Mesodermal cell (in vitro differentiated cells): Measurements from ENCODE around the gene RASSF6.
"Not testable (repeated sequence)": the region's sequence is repeated elsewhere in the genome, so short reads cannot be mapped to it uniquely, and the experiment has no call there.

Source experiments
- H3K27ac ChIP-seq: 2 replicates; pipeline ENCODE4 v1.7.0; 2013; ENCODE audit warnings: mild to moderate bottlenecking, low read depth, low read length, moderate library complexity; ENCODE audit not compliant: severe bottlenecking
- H3K36me3 ChIP-seq: 2 replicates; pipeline ENCODE4 v1.7.1; 2013; ENCODE audit warnings: mild to moderate bottlenecking, low read length, moderate library complexity; ENCODE audit not compliant: control insufficient read depth, insufficient read depth
- H3K4me1 ChIP-seq: one replicate; pipeline ENCODE4 v1.7.1; 2013; ENCODE audit warnings: mild to moderate bottlenecking, low read length; ENCODE audit not compliant: insufficient read depth, control insufficient read depth, poor library complexity, severe bottlenecking
- H3K4me3 ChIP-seq: 2 replicates; pipeline ENCODE4 v1.7.0; 2013; ENCODE audit warnings: low read length, control low read depth, mild to moderate bottlenecking; ENCODE audit not compliant: insufficient read depth, poor library complexity, severe bottlenecking; ENCODE audit errors: extremely low read depth
- H3K9me3 ChIP-seq: 2 replicates; pipeline ENCODE4 v1.7.1; 2013; ENCODE audit warnings: mild to moderate bottlenecking, low read length, moderate library complexity; ENCODE audit not compliant: control insufficient read depth
- WGBS, 2 experiments: methylation state at CpG; one replicate each; pipeline ENCODE4 v1.1.5; 2013; ENCODE audit warnings: missing lambda C conversion rate in 2 of 2; ENCODE audit not compliant: insufficient coverage in 2 of 2; 5-methylcytosine and 5-hydroxymethylcytosine counted together

The RASSF6 gene

GRCh38 chr4:73612032-73612431 lies 8.2 kb downstream of the RASSF6 start:
- no peaks in the 10 kb centered on the region for H3K4me1 ChIP-seq
- no peak overlapping the region for H3K4me3 ChIP-seq
- H3K27ac ChIP-seq = no peak overlapping the region
- no peaks in the 10 kb centered on the region for H3K36me3 ChIP-seq
- no peaks in the 10 kb centered on the region for H3K9me3 ChIP-seq

DNA sequence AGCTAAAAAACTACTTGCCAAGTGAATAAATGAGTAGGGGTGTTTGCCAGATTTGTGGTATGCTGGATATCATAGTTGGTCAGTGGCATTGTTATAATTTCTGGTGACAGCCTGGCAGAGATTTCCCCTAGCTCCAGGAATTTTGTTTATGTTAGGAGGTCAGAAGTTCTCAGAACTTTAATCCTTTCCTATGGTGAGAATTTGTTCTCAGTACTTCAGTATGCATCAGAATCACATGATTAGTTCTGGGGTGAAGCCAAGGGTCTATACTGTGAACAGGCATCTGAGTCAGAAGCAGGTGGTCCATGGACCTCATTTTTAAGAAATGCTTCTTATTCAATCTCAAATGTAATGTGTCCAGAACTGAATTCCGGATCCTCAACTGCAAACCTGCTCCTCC lies 10.5 kb downstream of the RASSF6 start:
- no peaks in the 10 kb centered on the region for H3K4me1 ChIP-seq
- no peaks in the 10 kb centered on the region for H3K36me3 ChIP-seq
- 83 to 100% methylated on average over 1 of the region's 1 CpG for WGBS, 2 experiments
- no peaks in the 10 kb centered on the region for H3K9me3 ChIP-seq
- H3K4me3 ChIP-seq = no peak overlapping the region
- H3K27ac ChIP-seq = no peak overlapping the region

GRCh38 chr4:73608689-73609594 lies 11.3 kb downstream of the RASSF6 start:
- H3K27ac ChIP-seq = no peak overlapping the region
- WGBS, 2 experiments = 89 to 100% methylated on average over 1 to 2 of the region's 3 CpGs
- H3K4me1 ChIP-seq = no peaks in the 10 kb centered on the region
- no peaks in the 10 kb centered on the region for H3K36me3 ChIP-seq
- H3K4me3 ChIP-seq = no peak overlapping the region
- no peaks in the 10 kb centered on the region for H3K9me3 ChIP-seq

DNA sequence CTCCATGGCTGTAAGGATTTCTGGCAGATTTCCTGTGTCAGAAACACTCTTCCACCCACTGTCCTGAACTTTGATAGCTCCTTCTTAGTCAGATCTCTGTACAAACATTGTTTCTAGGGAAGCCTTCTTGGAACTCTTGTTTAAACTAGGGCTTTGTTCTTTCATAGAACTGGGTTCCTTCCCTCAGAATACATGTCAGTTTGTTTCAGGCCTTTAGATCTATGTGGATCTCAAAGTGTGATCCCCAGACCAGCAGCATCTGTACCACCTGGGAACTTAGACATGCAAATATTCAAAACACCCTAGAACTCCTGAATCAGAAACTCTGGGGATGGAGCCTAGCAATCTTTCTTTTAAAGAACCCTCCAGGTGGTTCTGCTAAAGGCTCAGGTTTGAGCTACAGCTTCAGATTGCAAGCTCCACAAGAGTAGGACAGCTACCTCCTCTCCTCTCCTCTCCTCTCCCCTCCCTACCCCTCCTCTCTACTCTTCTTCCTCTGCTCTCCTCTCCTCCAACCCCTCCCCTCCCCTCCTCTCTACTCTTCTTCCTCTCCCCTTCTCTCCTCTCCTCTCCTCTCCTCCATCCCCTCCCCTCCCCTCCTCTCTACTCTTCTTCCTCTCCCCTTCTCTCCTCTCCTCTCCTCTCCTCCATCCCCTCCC lies 12.7 kb downstream of the RASSF6 start:
- Histone ChIP-seq H3K4me1 (no peaks in the 10 kb centered on the region), H3K27ac (no peak overlapping the region), H3K36me3 (no peaks in the 10 kb centered on the region), H3K9me3 (no peaks in the 10 kb centered on the region), H3K4me3 (no peak overlapping the region)

GRCh38 chr4:73606465-73606974 lies 13.7 kb downstream of the RASSF6 start:
- Histone ChIP-seq H3K9me3 (no peaks in the 10 kb centered on the region), H3K4me1 (no peaks in the 10 kb centered on the region), H3K36me3 (no peaks in the 10 kb centered on the region), H3K27ac (no peak overlapping the region), H3K4me3 (no peak overlapping the region)
- WGBS, 2 experiments = 79 to 88% methylated on average over 2 to 3 of the region's 4 CpGs

DNA sequence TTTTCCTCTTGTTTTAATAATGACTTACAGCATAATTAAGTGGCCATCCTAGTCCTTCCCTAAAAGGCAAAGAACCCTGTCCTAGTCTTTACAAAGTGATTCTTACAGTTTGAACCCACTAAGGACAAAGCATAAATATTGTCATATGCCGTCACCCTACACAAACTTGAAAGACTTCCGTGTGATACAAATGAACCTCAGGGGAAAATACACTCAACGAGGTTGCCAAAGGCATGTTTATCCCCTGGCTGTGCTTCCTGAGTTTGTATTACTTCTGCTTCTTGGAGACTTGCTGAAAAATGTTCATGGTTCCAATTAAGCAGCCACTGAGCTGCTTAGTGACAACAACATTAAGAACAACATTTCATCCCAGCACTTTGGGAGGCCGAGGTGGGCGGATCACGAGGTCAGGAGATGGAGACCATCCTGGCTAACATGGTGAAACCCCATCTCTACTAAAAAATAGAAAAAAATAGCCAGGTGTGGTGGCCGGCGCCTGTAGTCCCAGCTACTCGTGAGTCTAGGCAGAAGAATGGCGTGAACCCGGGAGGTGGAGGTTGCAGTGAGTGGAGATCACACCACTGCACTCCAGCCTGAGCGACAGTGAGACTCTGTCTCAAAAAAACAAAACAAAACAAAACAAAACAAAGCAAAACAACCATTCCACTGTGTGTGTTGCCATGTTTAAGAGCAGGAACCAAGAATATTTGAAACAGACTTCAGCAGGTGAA lies 16.2 kb downstream of the RASSF6 start:
- H3K9me3 ChIP-seq = no peaks in the 10 kb centered on the region
- H3K36me3 ChIP-seq = no peaks in the 10 kb centered on the region
- no peak overlapping the region for H3K27ac ChIP-seq
- H3K4me1 ChIP-seq = no peaks in the 10 kb centered on the region
- 89 to 94% methylated on average over 6 to 9 of the region's 12 CpGs for WGBS, 2 experiments
- no peak overlapping the region for H3K4me3 ChIP-seq

- Histone ChIP-seq H3K4me1 (no peaks in the 10 kb centered on the region), H3K4me3 (no peak overlapping the region), H3K27ac (no peak overlapping the region), H3K9me3 (no peaks in the 10 kb centered on the region), H3K36me3 (no peaks in the 10 kb centered on the region)
- 96 to 100% methylated on average over 1 to 3 of the region's 3 CpGs for WGBS, 2 experiments
These were observed 16.9 kb downstream of the RASSF6 start for GRCh38 chr4:73603271-73603710.

- no peak overlapping the region for H3K4me3 ChIP-seq
- H3K9me3 ChIP-seq = no peaks in the 10 kb centered on the region
- H3K4me1 ChIP-seq = no peaks in the 10 kb centered on the region
- no peaks in the 10 kb centered on the region for H3K36me3 ChIP-seq
- no peak overlapping the region for H3K27ac ChIP-seq
These were observed 19.3 kb downstream of the RASSF6 start for GRCh38 chr4:73600954-73601353.

GRCh38 chr4:73599182-73599581 lies 21.1 kb downstream of the RASSF6 start:
- no peak overlapping the region for H3K4me3 ChIP-seq
- H3K36me3 ChIP-seq = no peaks in the 10 kb centered on the region
- no peak overlapping the region for H3K27ac ChIP-seq
- H3K9me3 ChIP-seq = no peaks in the 10 kb centered on the region
- 60% methylated on average over 1 of the region's 4 CpGs; no CpG with 5 or more reads in 1 of the 2 experiments for WGBS, 2 experiments
- no peaks in the 10 kb centered on the region for H3K4me1 ChIP-seq

GRCh38 chr4:73597594-73597993 lies 22.6 kb downstream of the RASSF6 start:
- H3K36me3 ChIP-seq = no peaks in the 10 kb centered on the region
- H3K4me3 ChIP-seq = no peak overlapping the region

DNA sequence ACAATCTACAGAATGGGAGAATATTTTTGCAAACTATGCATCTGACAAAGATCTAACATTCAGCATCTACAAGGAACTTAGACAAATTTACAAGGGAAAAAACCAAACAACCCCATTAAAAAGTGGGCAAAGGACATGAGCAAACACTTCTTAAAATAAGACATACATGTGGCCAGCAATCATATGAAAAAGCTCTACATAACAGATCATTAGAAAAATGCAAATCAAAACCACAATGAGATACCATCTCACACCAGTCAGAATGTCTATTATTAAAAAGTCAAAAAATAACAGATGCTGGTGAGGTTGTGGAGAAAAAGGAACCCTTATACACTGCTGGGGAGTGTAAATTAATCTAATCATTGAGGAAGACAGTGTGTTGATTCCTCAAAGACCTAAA lies 23.1 kb downstream of the RASSF6 start:
- not testable (repeated sequence) for H3K36me3 ChIP-seq, H3K9me3 ChIP-seq, H3K4me3 ChIP-seq, H3K4me1 ChIP-seq, H3K27ac ChIP-seq

More at GRCh38 chr4:73597594-73597993, 22.6 kb downstream of the RASSF6 start:
- Histone ChIP-seq H3K27ac (no peak overlapping the region), H3K4me1 (no peaks in the 10 kb centered on the region), H3K9me3 (no peaks in the 10 kb centered on the region)
